WERI-Rb-1 (cell line): ENCODE measurements around the gene DERA.

Experiments used
- DNase-seq: peaks from one replicate; pipeline ENCODE4 v3.0.0-alpha.2; 2020
- H3K27ac ChIP-seq: fragments of 250-450 bp; sonication (Bioruptor Pico); 2 replicates; pipeline ENCODE4 v1.5.1; 2020; ENCODE audit warnings: mild to moderate bottlenecking, moderate library complexity
- H3K27me3 ChIP-seq: fragments of 250-450 bp; sonication (Bioruptor Pico); 2 replicates; pipeline ENCODE4 v1.5.1; 2021; ENCODE audit warnings: mild to moderate bottlenecking, low read depth, moderate library complexity; ENCODE audit not compliant: insufficient read depth, severe bottlenecking
- H3K36me3 ChIP-seq: fragments of 250-450 bp; sonication (Bioruptor Pico); 2 replicates; pipeline ENCODE4 v1.5.1; 2020; ENCODE audit warnings: mild to moderate bottlenecking, moderate library complexity
- H3K4me3 ChIP-seq: 2 replicates; pipeline ENCODE4 v1.5.1; 2011; ENCODE audit warnings: low read depth, mild to moderate bottlenecking, control low read depth, low read length
- H3K9me3 ChIP-seq: fragments of 250-450 bp; sonication (Bioruptor Pico); 2 replicates; pipeline ENCODE4 v1.5.1; 2021; ENCODE audit warnings: mild to moderate bottlenecking, moderate library complexity; ENCODE audit not compliant: severe bottlenecking
- CTCF ChIP-seq: IDR thresholded peaks from 2 replicates; pipeline ENCODE4 v1.5.1; 2011; ENCODE audit warnings: low read depth, mild to moderate bottlenecking, control low read depth, inconsistent platforms, low read length

The DERA gene

GRCh38 chr12:16086462-16086861 is 175.3 kb downstream of the DERA start:
- no peak for DNase-seq
- H3K27ac ChIP-seq, result no peak overlapping the region

GRCh38 chr12:16086942-16087341 is 175.8 kb downstream of the DERA start:
- Histone ChIP-seq H3K27me3 (no peaks in the 10 kb centered on the region), H3K27ac (no peak overlapping the region), H3K36me3 (no peaks in the 10 kb centered on the region), H3K4me3 (no peak overlapping the region), H3K9me3 (peaks cover 5% of the 10 kb centered on the region)
- DNase-seq, result no peak
- TF ChIP-seq CTCF, result no peak

More at GRCh38 chr12:16086462-16086861, 175.3 kb downstream of the DERA start:
- Histone ChIP-seq H3K27me3 (no peaks in the 10 kb centered on the region), H3K4me3 (no peak overlapping the region), H3K9me3 (peaks cover 1% of the 10 kb centered on the region), H3K36me3 (no peaks in the 10 kb centered on the region)
- no peak for TF ChIP-seq CTCF
